SK-N-SH (cell line): ENCODE data around the gene PHOX2A. TPM values are rescaled to one million over a fixed set of nuclear protein-coding genes. Genes with fewer than 3 reads are reported as not detected.

Experiments
- CTCF ChIA-PET: fragments of 300-600, 350-600 bp; formaldehyde crosslinking; extraction: SDS; loops from one replicate; lab custom pipeline; 2021; lab: Yijun Ruan, JAX
- POLR2A ChIA-PET: fragments of 350-600 bp; sonication (Branson Sonifier 250); formaldehyde crosslinking; extraction: SDS; loops from one replicate; lab custom pipeline; 2020; ENCODE audit warnings: antibody characterized with exemption, inconsistent platforms; lab: Yijun Ruan, JAX
- DNase-seq: peaks from one replicate; pipeline ENCODE4 v3.0.0; 2012
- H2AFZ ChIP-seq: fragments of 200-600 bp; sonication (generic); 2 replicates; pipeline ENCODE4 v1.8.1; 2016; ENCODE audit warnings: antibody characterized with exemption, mild to moderate bottlenecking, low read depth
- H3F3A ChIP-seq: fragments of 200-600 bp; sonication (generic); replicated peaks from 2 replicates; pipeline ENCODE3; 2016; ENCODE audit warnings: antibody characterized with exemption, mild to moderate bottlenecking; ENCODE audit not compliant: insufficient read depth
- H3K27ac ChIP-seq, 2 experiments: fragments of 200-500 bp in 1 of 2; fragments of 200-600 bp in 1 of 2; sonication (Bioruptor generic) in 1 of 2; sonication (generic), shearing (Covaris generic) in 1 of 2; 2 replicates each; pipeline versions ENCODE4 v1.5.1 to v1.6.1; 2014 to 2016; ENCODE audit warnings: low read depth in 2 of 2, inconsistent platforms in 1 of 2, low read length in 1 of 2, mild to moderate bottlenecking in 1 of 2, mixed read lengths in 1 of 2
- H3K27me3 ChIP-seq: fragments of 200-600 bp; sonication (generic), shearing (Covaris generic); 2 replicates; pipeline ENCODE4 v1.6.1; 2016; ENCODE audit warnings: mixed run types; ENCODE audit not compliant: insufficient read depth
- H3K36me3 ChIP-seq, 2 experiments: fragments of 200-500 bp in 1 of 2; fragments of 200-600 bp in 1 of 2; sonication (Bioruptor generic) in 1 of 2; sonication (generic) in 1 of 2; replicated peaks in 1 of 2; 2 replicates each; pipeline versions ENCODE3 to v1.5.1; 2014 to 2016; ENCODE audit warnings: low read length in 1 of 2, mild to moderate bottlenecking in 1 of 2; ENCODE audit not compliant: insufficient read depth in 2 of 2, control insufficient read depth in 1 of 2
- H3K4me1 ChIP-seq, 2 experiments: fragments of 200-500 bp in 1 of 2; fragments of 200-600 bp in 1 of 2; sonication (Bioruptor generic) in 1 of 2; sonication (generic), shearing (Covaris generic) in 1 of 2; 2 replicates each; pipeline versions ENCODE4 v1.5.1 to v1.6.1; 2014 to 2016; ENCODE audit warnings: low read depth in 1 of 2, low read length in 1 of 2, mixed run types in 1 of 2; ENCODE audit not compliant: insufficient read depth in 2 of 2, control insufficient read depth in 1 of 2
- H3K4me2 ChIP-seq: fragments of 200-600 bp; sonication (generic), shearing (Covaris generic); 2 replicates; pipeline ENCODE4 v1.6.1; 2017; ENCODE audit warnings: mixed run types
- H3K4me3 ChIP-seq, 2 experiments: fragments of 200-500 bp in 1 of 2; fragments of 200-600 bp in 1 of 2; sonication (Bioruptor generic) in 1 of 2; sonication (generic), shearing (Covaris generic) in 1 of 2; 2 replicates each; pipeline versions ENCODE4 v1.5.1 to v1.8.1; 2014 to 2016; ENCODE audit warnings: low read depth in 2 of 2, inconsistent platforms in 1 of 2, low read length in 1 of 2, mild to moderate bottlenecking in 1 of 2, mixed read lengths in 1 of 2, moderate library complexity in 1 of 2
- H3K79me2 ChIP-seq: fragments of 200-600 bp; sonication (generic); 2 replicates; pipeline ENCODE4 v1.8.1; 2017; ENCODE audit warnings: mild to moderate bottlenecking; ENCODE audit not compliant: insufficient read depth
- H3K9ac ChIP-seq: fragments of 200-600 bp; sonication (generic); 2 replicates; pipeline ENCODE4 v1.6.1; 2017; ENCODE audit warnings: mixed run types
- H3K9me2 ChIP-seq: fragments of 200-600 bp; sonication (generic); 2 replicates; pipeline ENCODE4 v1.6.1; 2017; ENCODE audit warnings: mixed run types
- H3K9me3 ChIP-seq: fragments of 200-600 bp; sonication (generic); 2 replicates; pipeline ENCODE4 v1.6.1; 2017; ENCODE audit warnings: mixed run types, mild to moderate bottlenecking, moderate library complexity
- H4K20me1 ChIP-seq: fragments of 200-600 bp; sonication (generic); 2 replicates; pipeline ENCODE4 v1.6.1; 2017; ENCODE audit warnings: mild to moderate bottlenecking, mixed run types; ENCODE audit not compliant: insufficient read depth
- CHD2 ChIP-seq: fragments of 150-350 bp; IDR thresholded peaks from 2 replicates; pipeline ENCODE4 v1.6.1; 2018; ENCODE audit warnings: low read length; ENCODE audit not compliant: partially characterized antibody
- CTCF ChIP-seq: fragments of 200-600 bp; sonication (generic); IDR thresholded peaks from 2 replicates; pipeline ENCODE4 v1.6.1; 2017; ENCODE audit warnings: antibody characterized with exemption, mild to moderate bottlenecking, moderate library complexity
- ELF1 ChIP-seq: IDR thresholded peaks from 2 replicates; pipeline ENCODE4 v1.4.0; 2012
- EP300 ChIP-seq, 2 experiments: IDR thresholded peaks; 2 replicates each; pipeline versions ENCODE4 v1.4.0 to v1.6.1; 2012; ENCODE audit warnings: borderline replicate concordance in 1 of 2, low read depth in 1 of 2, low read length in 1 of 2
- FOXJ3 ChIP-seq: sonication (generic); formaldehyde crosslinking; IDR thresholded peaks from 2 replicates; pipeline ENCODE4 v1.5.1; 2020; ENCODE audit warnings: mild to moderate bottlenecking, missing genetic modification reagents
- GABPA ChIP-seq: IDR thresholded peaks from 2 replicates; pipeline ENCODE4 v1.4.0; 2012; ENCODE audit warnings: low read depth, mild to moderate bottlenecking
- GATA2 ChIP-seq: sonication (generic); formaldehyde crosslinking; IDR thresholded peaks from 2 replicates; pipeline ENCODE4 v1.5.0; 2020; ENCODE audit warnings: mild to moderate bottlenecking, missing genetic modification reagents
- IRF3 ChIP-seq: fragments of 150-350 bp; IDR thresholded peaks from 2 replicates; pipeline ENCODE4 v1.6.1; 2016; ENCODE audit warnings: mild to moderate bottlenecking, low read depth, low read length
- MAX ChIP-seq: IDR thresholded peaks from 2 replicates; pipeline ENCODE4 v1.4.0; 2012; ENCODE audit warnings: low read depth
- MEF2A ChIP-seq: IDR thresholded peaks from 2 replicates; pipeline ENCODE4 v1.4.0; 2012; ENCODE audit warnings: low read depth, borderline replicate concordance
- MXI1 ChIP-seq: IDR thresholded peaks from 2 replicates; pipeline ENCODE4 v1.6.1; 2012; ENCODE audit warnings: mild to moderate bottlenecking, low read depth, low read length, improper control_type of control experiment
- NFIC ChIP-seq: IDR thresholded peaks from 2 replicates; pipeline ENCODE4 v1.4.0; 2012; ENCODE audit warnings: borderline replicate concordance
- PBX3 ChIP-seq: IDR thresholded peaks from 2 replicates; pipeline ENCODE4; 2012
- POLR2AphosphoS5 ChIP-seq: IDR thresholded peaks from 2 replicates; pipeline ENCODE4 v1.6.1; 2012; ENCODE audit warnings: low read depth, low read length
- RAD21 ChIP-seq: IDR thresholded peaks from 2 replicates; pipeline ENCODE4 v1.6.1; 2012; ENCODE audit warnings: mild to moderate bottlenecking, low read length
- REST ChIP-seq: IDR thresholded peaks from 2 replicates; pipeline ENCODE4 v1.6.1; 2012; ENCODE audit warnings: mild to moderate bottlenecking, low read depth, low read length, moderate library complexity
- RFX5 ChIP-seq: IDR thresholded peaks from 2 replicates; pipeline ENCODE4 v1.6.1; 2012; ENCODE audit warnings: mild to moderate bottlenecking, improper control_type of control experiment, low read length
- TAF1 ChIP-seq: IDR thresholded peaks from 2 replicates; pipeline ENCODE4 v1.6.1; 2012; ENCODE audit warnings: low read depth, mild to moderate bottlenecking, low read length, moderate library complexity, borderline replicate concordance
- TEAD4 ChIP-seq: IDR thresholded peaks from 2 replicates; pipeline ENCODE4 v1.4.0; 2012; ENCODE audit warnings: mild to moderate bottlenecking, borderline replicate concordance; ENCODE audit not compliant: insufficient read depth
- YY1 ChIP-seq: IDR thresholded peaks from 2 replicates; pipeline ENCODE4 v1.4.0; 2012; ENCODE audit warnings: low read depth, mild to moderate bottlenecking
- WGBS: methylation state at CpG from one replicate; pipeline ENCODE4 v1.1.6; 2017; ENCODE audit warnings: low lambda C conversion rate; 5-methylcytosine and 5-hydroxymethylcytosine counted together
- polyA plus RNA-seq, 3 experiments: library from polyadenylated mRNA; depleted of rRNA; stranded (reverse); fragments of >200 nt; gene quantifications; 2 replicates each; pipeline ENCODE4 v1.2.3, GENCODE V29; 2012

The PHOX2A gene
- polyA plus RNA-seq, 1 of the 3 experiments (the other 2 are of a cell fraction), result 75.6 TPM

- H3K27ac ChIP-seq, result no peak overlapping the region
- no peaks in the 10 kb centered on the region for H4K20me1 ChIP-seq
- no peak overlapping the region for H2AFZ ChIP-seq
- H3K4me3 ChIP-seq, result no peak overlapping the region
- H3K4me1 ChIP-seq, result no peaks in the 10 kb centered on the region; a peak in 1 of 4 replicates
- DNase-seq, result no peak
- H3F3A ChIP-seq, result peaks cover 2% of the 10 kb centered on the region
- no peak overlapping the region for H3K4me2 ChIP-seq
- POLR2A ChIA-PET, result interaction anchor here (1.1 kb wide), 1 partner anchor 11 kb away, joined by 3 read pairs; no protein-coding TSS in a partner anchor
- no peak overlapping the region for H3K9ac ChIP-seq
- CTCF ChIA-PET, result interaction anchor here (0.6 to 19.7 kb wide), 4 partner anchors 18 to 179 kb away, joined by 3 to 314 read pairs (median 4); no protein-coding TSS in a partner anchor
- no peaks in the 10 kb centered on the region for H3K9me3 ChIP-seq
- no peaks in the 10 kb centered on the region for H3K79me2 ChIP-seq
- H3K9me2 ChIP-seq, result no peaks in the 10 kb centered on the region
- H3K27me3 ChIP-seq, result no peaks in the 10 kb centered on the region
- TF ChIP-seq IRF3, result no peak
- TF ChIP-seq TAF1, result no peak
- no peak for TF ChIP-seq RAD21
- TF ChIP-seq MEF2A, result no peak
- TF ChIP-seq FOXJ3 (CRISPR knock-in tag), result no peak
- TF ChIP-seq NFIC, result no peak
- TF ChIP-seq REST, result no peak
- TF ChIP-seq RFX5, result no peak
- TF ChIP-seq GATA2 (CRISPR knock-in tag), result no peak
- TF ChIP-seq TEAD4, result no peak
- no peak for TF ChIP-seq POLR2AphosphoS5
- TF ChIP-seq PBX3, result no peak
- no peak for TF ChIP-seq EP300 (IDR thresholded peaks at IDR 0.05; ENCODE audit: borderline replicate concordance in 1 of 2, low read depth in 1 of 2, low read length in 1 of 2)
- TF ChIP-seq ELF1, result no peak
- TF ChIP-seq MXI1, result no peak
- no peak for TF ChIP-seq YY1
- no peak for TF ChIP-seq GABPA
- TF ChIP-seq MAX, result no peak
- TF ChIP-seq CTCF, result no peak
- TF ChIP-seq CHD2, result no peak
- 82% methylated on average over 5 of the region's 5 CpGs for WGBS
- no peaks in the 10 kb centered on the region for H3K36me3 ChIP-seq
Observed at GRCh38 chr11:72251614-72252013, 7.6 kb upstream of the PHOX2A start.
